Gastrocnemius medialis (tissue), 4 donors: ENCODE data around the gene MACROD2.

Source experiments
- CTCF ChIP-seq, 5 experiments: fragments of 450-650 bp in 3 of 5; fragments of 200-600 bp in 2 of 5; sonication (generic) in 2 of 5; IDR thresholded peaks in 4 of 5; conservative IDR thresholded peaks in 1 of 5; 1 replicate in 4 of 5; 2 replicates in 1 of 5; pipeline ENCODE4 v1.5.1; 2016 to 2019; ENCODE audit warnings: antibody characterized with exemption in 5 of 5, mild to moderate bottlenecking in 3 of 5, moderate library complexity in 3 of 5
- POLR2A ChIP-seq, 2 donors: fragments of 450-650 bp; IDR thresholded peaks; one replicate each; pipeline ENCODE4 v1.6.1; 2017; ENCODE audit warnings: antibody characterized with exemption in 2 of 2, mild to moderate bottlenecking in 2 of 2, moderate library complexity in 2 of 2

- TF ChIP-seq CTCF (IDR thresholded peaks at IDR 0.05 in 4 of 5, conservative IDR thresholded peaks at IDR 0.05 in 1 of 5) (no peak), POLR2A (IDR thresholded peaks at IDR 0.05) (no peak)
These were observed 1642.8 kb downstream of the MACROD2 start for GRCh38 chr20:15637950-15638754.
